Skin of body (tissue), 2 donors: ENCODE data around the gene RBM33. TPM values are rescaled to one million over a fixed set of nuclear protein-coding genes. Genes with fewer than 3 reads are reported as not detected.

Experiments used
- DNase-seq: peaks from one replicate; lab custom pipeline; 2025; lab: John Stamatoyannopoulos, UW
- total RNA-seq: library from RNA; depleted of rRNA; stranded (reverse); fragments of >200 nt; gene quantifications from one replicate; pipeline ENCODE4 v1.2.3, GENCODE V29; 2014

RBM33 gene
- total RNA-seq, 1 donor from 2014 or later, result 50.4 TPM

- no peak for DNase-seq
These were observed 80.0 kb downstream of the RBM33 start for GRCh38 chr7:155724327-155725005.

GRCh38 chr7:155725006-155725355 is 80.5 kb downstream of the RBM33 start:
- no peak for DNase-seq

GRCh38 chr7:155727616-155728015 is 83.2 kb downstream of the RBM33 start:
- DNase-seq, result no peak

GRCh38 chr7:155728116-155728515 is 83.7 kb downstream of the RBM33 start:
- DNase-seq, result no peak

- no peak for DNase-seq
These were observed 85.4 kb downstream of the RBM33 start for GRCh38 chr7:155729847-155730246.

- no peak for DNase-seq
These were observed 86.9 kb downstream of the RBM33 start for GRCh38 chr7:155731380-155731779.

- DNase-seq, result no peak
These were observed 87.4 kb downstream of the RBM33 start for GRCh38 chr7:155731871-155732270.

- no peak for DNase-seq
These were observed 87.8 kb downstream of the RBM33 start for GRCh38 chr7:155732286-155732685.

- DNase-seq, result no peak
These were observed 89.4 kb downstream of the RBM33 start for GRCh38 chr7:155733582-155734444.

GRCh38 chr7:155734445-155734809 is 90.0 kb downstream of the RBM33 start:
- DNase-seq, result no peak

- no peak for DNase-seq
These were observed 91.1 kb downstream of the RBM33 start for GRCh38 chr7:155735442-155736115.

- no peak for DNase-seq
These were observed 93.1 kb downstream of the RBM33 start for GRCh38 chr7:155737590-155737989.

GRCh38 chr7:155738104-155738503 is 93.6 kb downstream of the RBM33 start:
- DNase-seq, result no peak

- DNase-seq, result peak; percentile 59
These were observed 94.4 kb downstream of the RBM33 start for GRCh38 chr7:155738652-155739537.

GRCh38 chr7:155739538-155740143 is 95.2 kb downstream of the RBM33 start:
- no peak for DNase-seq

GRCh38 chr7:155741082-155741481 is 96.6 kb downstream of the RBM33 start:
- DNase-seq, result no peak

GRCh38 chr7:155741805-155742204 is 97.3 kb downstream of the RBM33 start:
- DNase-seq, result no peak

GRCh38 chr7:155743177-155743576 is 98.7 kb downstream of the RBM33 start:
- no peak for DNase-seq

- DNase-seq, result no peak
These were observed 100.7 kb downstream of the RBM33 start for GRCh38 chr7:155744971-155745683.

- DNase-seq, result no peak
These were observed 101.3 kb downstream of the RBM33 start for GRCh38 chr7:155745737-155746136.
